ENCODE results near the gene SH2D1B.
"Not testable (repeated sequence)": the region's sequence is repeated elsewhere in the genome, so short reads cannot be mapped to it uniquely, and the experiment has no call there.

SH2D1B gene

GRCh38 chr1:162420120-162420519, 8.2 kb upstream of the SH2D1B start:
- Histone ChIP-seq H3K36me3 (ENCODE audit: control insufficient read depth in 2 of 2, insufficient read depth in 2 of 2, low read length in 2 of 2) (no peaks in the 10 kb centered on the region), H3K9me3 (ENCODE audit: control insufficient read depth in 2 of 2, low read length in 2 of 2) (no peaks in the 10 kb centered on the region), H3K4me3 (ENCODE audit: low read length in 2 of 2) (peak overlapping the region; percentile 63 to 67), H3K27ac (ENCODE audit: low read depth in 2 of 2, low read length in 2 of 2) (peak overlapping the region; percentile 63 to 86), H3K4me1 (ENCODE audit: control insufficient read depth in 2 of 2, insufficient read depth in 2 of 2, low read length in 2 of 2) (peaks cover 6 to 28% of the 10 kb centered on the region in 2 donors), H3K27me3 (ENCODE audit: control insufficient read depth in 2 of 2, insufficient read depth in 2 of 2, low read length in 2 of 2) (no peaks in the 10 kb centered on the region), H3K9ac (ENCODE audit: low read depth in 1 of 2, low read length in 2 of 2) (peak overlapping the region; percentile 26 to 61)

GRCh38 chr1:162419450-162419931, 7.6 kb upstream of the SH2D1B start:
- Histone ChIP-seq H3K27ac (ENCODE audit: low read depth in 2 of 2, low read length in 2 of 2) (peak overlapping the region; percentile 83 to 86), H3K9ac (ENCODE audit: low read depth in 1 of 2, low read length in 2 of 2) (peak overlapping the region in 1 of 2 donors; percentile 61), H3K4me1 (ENCODE audit: control insufficient read depth in 2 of 2, insufficient read depth in 2 of 2, low read length in 2 of 2) (peaks cover 6 to 28% of the 10 kb centered on the region in 2 donors), H3K4me3 (ENCODE audit: low read length in 2 of 2) (peak overlapping the region; percentile 63 to 67)
- not testable (repeated sequence) for H3K9me3 ChIP-seq (ENCODE audit: control insufficient read depth in 2 of 2, low read length in 2 of 2); H3K36me3 ChIP-seq (ENCODE audit: control insufficient read depth in 2 of 2, insufficient read depth in 2 of 2, low read length in 2 of 2); H3K27me3 ChIP-seq (ENCODE audit: control insufficient read depth in 2 of 2, insufficient read depth in 2 of 2, low read length in 2 of 2)

GRCh38 chr1:162418584-162418983, 6.6 kb upstream of the SH2D1B start:
- peaks cover 6 to 28% of the 10 kb centered on the region in 2 donors for H3K4me1 ChIP-seq (ENCODE audit: control insufficient read depth in 2 of 2, insufficient read depth in 2 of 2, low read length in 2 of 2)
- H3K27ac ChIP-seq (ENCODE audit: low read depth in 2 of 2, low read length in 2 of 2) = peak overlapping the region; percentile 83 to 86
- not testable (repeated sequence) for H3K36me3 ChIP-seq (ENCODE audit: control insufficient read depth in 2 of 2, insufficient read depth in 2 of 2, low read length in 2 of 2); H3K9ac ChIP-seq (ENCODE audit: low read depth in 1 of 2, low read length in 2 of 2); H3K9me3 ChIP-seq (ENCODE audit: control insufficient read depth in 2 of 2, low read length in 2 of 2); H3K4me3 ChIP-seq (ENCODE audit: low read length in 2 of 2); H3K27me3 ChIP-seq (ENCODE audit: control insufficient read depth in 2 of 2, insufficient read depth in 2 of 2, low read length in 2 of 2)

GRCh38 chr1:162417650-162418049, 5.7 kb upstream of the SH2D1B start:
- no peak overlapping the region for H3K9ac ChIP-seq (ENCODE audit: low read depth in 1 of 2, low read length in 2 of 2)
- no peaks in the 10 kb centered on the region for H3K27me3 ChIP-seq (ENCODE audit: control insufficient read depth in 2 of 2, insufficient read depth in 2 of 2, low read length in 2 of 2)
- H3K4me1 ChIP-seq (ENCODE audit: control insufficient read depth in 2 of 2, insufficient read depth in 2 of 2, low read length in 2 of 2) = peaks cover 6 to 28% of the 10 kb centered on the region in 2 donors
- H3K9me3 ChIP-seq (ENCODE audit: control insufficient read depth in 2 of 2, low read length in 2 of 2) = no peaks in the 10 kb centered on the region
- no peak overlapping the region for H3K27ac ChIP-seq (ENCODE audit: low read depth in 2 of 2, low read length in 2 of 2)
- H3K36me3 ChIP-seq (ENCODE audit: control insufficient read depth in 2 of 2, insufficient read depth in 2 of 2, low read length in 2 of 2) = no peaks in the 10 kb centered on the region
- H3K4me3 ChIP-seq (ENCODE audit: low read length in 2 of 2) = no peak overlapping the region

GRCh38 chr1:162416909-162417308, 5.0 kb upstream of the SH2D1B start:
- no peak overlapping the region for H3K4me3 ChIP-seq (ENCODE audit: low read length in 2 of 2)
- H3K9ac ChIP-seq (ENCODE audit: low read depth in 1 of 2, low read length in 2 of 2) = no peak overlapping the region
- H3K27ac ChIP-seq (ENCODE audit: low read depth in 2 of 2, low read length in 2 of 2) = no peak overlapping the region
- H3K9me3 ChIP-seq (ENCODE audit: control insufficient read depth in 2 of 2, low read length in 2 of 2) = no peaks in the 10 kb centered on the region
- no peaks in the 10 kb centered on the region for H3K36me3 ChIP-seq (ENCODE audit: control insufficient read depth in 2 of 2, insufficient read depth in 2 of 2, low read length in 2 of 2)
- H3K4me1 ChIP-seq (ENCODE audit: control insufficient read depth in 2 of 2, insufficient read depth in 2 of 2, low read length in 2 of 2) = peaks cover 6 to 21% of the 10 kb centered on the region in 2 donors
- no peaks in the 10 kb centered on the region for H3K27me3 ChIP-seq (ENCODE audit: control insufficient read depth in 2 of 2, insufficient read depth in 2 of 2, low read length in 2 of 2)

- Histone ChIP-seq H3K27me3 (ENCODE audit: control insufficient read depth in 2 of 2, insufficient read depth in 2 of 2, low read length in 2 of 2) (no peaks in the 10 kb centered on the region), H3K9me3 (ENCODE audit: control insufficient read depth in 2 of 2, low read length in 2 of 2) (no peaks in the 10 kb centered on the region), H3K9ac (ENCODE audit: low read depth in 1 of 2, low read length in 2 of 2) (no peak overlapping the region), H3K36me3 (ENCODE audit: control insufficient read depth in 2 of 2, insufficient read depth in 2 of 2, low read length in 2 of 2) (no peaks in the 10 kb centered on the region), H3K4me1 (ENCODE audit: control insufficient read depth in 2 of 2, insufficient read depth in 2 of 2, low read length in 2 of 2) (peaks cover 6 to 17% of the 10 kb centered on the region in 2 donors), H3K4me3 (ENCODE audit: low read length in 2 of 2) (no peak overlapping the region), H3K27ac (ENCODE audit: low read depth in 2 of 2, low read length in 2 of 2) (no peak overlapping the region)
These were observed 4.3 kb upstream of the SH2D1B start for GRCh38 chr1:162416215-162416614.

- no peaks in the 10 kb centered on the region for H3K4me1 ChIP-seq (ENCODE audit: control insufficient read depth in 2 of 2, insufficient read depth in 2 of 2, low read length in 2 of 2)
- H3K27ac ChIP-seq (ENCODE audit: low read depth in 2 of 2, low read length in 2 of 2) = no peak overlapping the region
- no peaks in the 10 kb centered on the region for H3K9me3 ChIP-seq (ENCODE audit: control insufficient read depth in 2 of 2, low read length in 2 of 2)
- H3K9ac ChIP-seq (ENCODE audit: low read depth in 1 of 2, low read length in 2 of 2) = no peak overlapping the region
- H3K4me3 ChIP-seq (ENCODE audit: low read length in 2 of 2) = no peak overlapping the region
- no peaks in the 10 kb centered on the region for H3K27me3 ChIP-seq (ENCODE audit: control insufficient read depth in 2 of 2, insufficient read depth in 2 of 2, low read length in 2 of 2)
- no peaks in the 10 kb centered on the region for H3K36me3 ChIP-seq (ENCODE audit: control insufficient read depth in 2 of 2, insufficient read depth in 2 of 2, low read length in 2 of 2)
These were observed 4.4 kb downstream of the SH2D1B start for GRCh38 chr1:162407539-162407938.

- Histone ChIP-seq H3K4me3 (ENCODE audit: low read length in 2 of 2) (no peak overlapping the region), H3K9ac (ENCODE audit: low read depth in 1 of 2, low read length in 2 of 2) (no peak overlapping the region), H3K27ac (ENCODE audit: low read depth in 2 of 2, low read length in 2 of 2) (no peak overlapping the region), H3K36me3 (ENCODE audit: control insufficient read depth in 2 of 2, insufficient read depth in 2 of 2, low read length in 2 of 2) (no peaks in the 10 kb centered on the region), H3K27me3 (ENCODE audit: control insufficient read depth in 2 of 2, insufficient read depth in 2 of 2, low read length in 2 of 2) (no peaks in the 10 kb centered on the region), H3K4me1 (ENCODE audit: control insufficient read depth in 2 of 2, insufficient read depth in 2 of 2, low read length in 2 of 2) (no peaks in the 10 kb centered on the region), H3K9me3 (ENCODE audit: control insufficient read depth in 2 of 2, low read length in 2 of 2) (no peaks in the 10 kb centered on the region)
These were observed 5.1 kb downstream of the SH2D1B start for GRCh38 chr1:162406811-162407210.

GRCh38 chr1:162405800-162406199, 6.1 kb downstream of the SH2D1B start:
- Histone ChIP-seq H3K4me1 (ENCODE audit: control insufficient read depth in 2 of 2, insufficient read depth in 2 of 2, low read length in 2 of 2) (no peaks in the 10 kb centered on the region), H3K27ac (ENCODE audit: low read depth in 2 of 2, low read length in 2 of 2) (no peak overlapping the region), H3K27me3 (ENCODE audit: control insufficient read depth in 2 of 2, insufficient read depth in 2 of 2, low read length in 2 of 2) (no peaks in the 10 kb centered on the region), H3K9ac (ENCODE audit: low read depth in 1 of 2, low read length in 2 of 2) (no peak overlapping the region), H3K36me3 (ENCODE audit: control insufficient read depth in 2 of 2, insufficient read depth in 2 of 2, low read length in 2 of 2) (no peaks in the 10 kb centered on the region), H3K4me3 (ENCODE audit: low read length in 2 of 2) (no peak overlapping the region), H3K9me3 (ENCODE audit: control insufficient read depth in 2 of 2, low read length in 2 of 2) (no peaks in the 10 kb centered on the region)

GRCh38 chr1:162404550-162405160, 7.3 kb downstream of the SH2D1B start:
- H3K36me3 ChIP-seq (ENCODE audit: control insufficient read depth in 2 of 2, insufficient read depth in 2 of 2, low read length in 2 of 2) = no peaks in the 10 kb centered on the region
- no peaks in the 10 kb centered on the region for H3K9me3 ChIP-seq (ENCODE audit: control insufficient read depth in 2 of 2, low read length in 2 of 2)
- H3K4me1 ChIP-seq (ENCODE audit: control insufficient read depth in 2 of 2, insufficient read depth in 2 of 2, low read length in 2 of 2) = no peaks in the 10 kb centered on the region
- no peak overlapping the region for H3K4me3 ChIP-seq (ENCODE audit: low read length in 2 of 2)
- no peaks in the 10 kb centered on the region for H3K27me3 ChIP-seq (ENCODE audit: control insufficient read depth in 2 of 2, insufficient read depth in 2 of 2, low read length in 2 of 2)
- no peak overlapping the region for H3K27ac ChIP-seq (ENCODE audit: low read depth in 2 of 2, low read length in 2 of 2)
- no peak overlapping the region for H3K9ac ChIP-seq (ENCODE audit: low read depth in 1 of 2, low read length in 2 of 2)
